Activated gamma-delta T cell treated with anti-CD3 and anti-CD28 coated beads, Interleukin-2, amount 50 U/mL, for 16 hours (primary cell): ENCODE data around the gene KDM6B.
A peak's percentile ranks its signal among the peaks of the same experiment; 100 is the strongest.

Source experiments
- DNase-seq: peaks from one replicate; pipeline ENCODE4 v3.0.0-alpha.2; 2020; ENCODE audit warnings: low read depth

Gene KDM6B

DNA sequence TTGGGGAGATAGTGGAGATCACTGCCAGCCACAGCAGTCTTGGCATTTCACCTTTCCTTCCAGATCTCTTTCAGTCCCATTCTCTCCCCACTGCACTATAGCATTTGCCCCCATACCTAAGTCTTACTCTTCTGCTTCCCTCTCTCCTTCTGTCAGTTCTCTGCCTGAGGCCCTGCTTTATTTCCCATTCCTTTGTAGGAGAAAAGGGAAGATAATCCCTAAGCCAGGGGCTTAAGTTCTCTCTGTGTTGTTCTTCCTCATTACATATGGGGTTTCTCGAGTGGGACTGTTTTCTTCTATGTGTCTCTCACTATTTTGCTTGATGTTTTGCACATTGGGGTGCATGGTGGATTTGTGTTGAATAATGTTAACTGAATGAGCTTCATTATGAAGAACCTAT lies 6.4 kb downstream of the KDM6B start:
- no peak for DNase-seq

- DNase-seq, result no peak
Observed at GRCh38 chr17:7840875-7841274, 6.9 kb downstream of the KDM6B start.

DNA sequence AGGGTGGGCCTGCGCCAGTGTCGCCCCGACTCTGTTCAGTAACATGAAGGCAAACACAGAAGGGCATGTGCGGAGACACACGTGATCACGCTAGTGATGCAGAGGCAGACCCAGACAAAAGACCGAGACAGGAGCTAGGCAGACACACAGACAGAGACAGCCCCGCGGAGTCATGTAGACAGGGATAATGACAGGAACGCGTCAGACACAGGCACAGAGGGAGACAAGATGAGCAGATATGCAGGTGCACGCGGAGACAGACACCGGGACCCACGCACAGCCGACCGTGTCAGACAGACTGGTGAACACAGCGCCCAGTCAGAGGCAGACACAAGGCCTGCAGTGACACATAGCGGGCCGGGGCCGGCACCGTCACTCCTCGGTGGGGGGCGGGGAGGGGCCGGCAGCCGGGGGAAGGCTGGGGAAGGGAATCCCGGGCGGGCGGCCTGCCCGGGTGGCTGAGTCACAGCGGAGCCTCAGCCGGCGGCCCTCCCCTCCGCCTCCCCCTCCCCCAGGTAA lies 7.4 kb downstream of the KDM6B start:
- DNase-seq, result peak; percentile 92

GRCh38 chr17:7841915-7842379 lies 7.9 kb downstream of the KDM6B start:
- peak; percentile 80 for DNase-seq

- peak; percentile 98 for DNase-seq
Observed at GRCh38 chr17:7842380-7843256, 8.6 kb downstream of the KDM6B start.

- no peak for DNase-seq
Observed at GRCh38 chr17:7843257-7843535, 9.2 kb downstream of the KDM6B start.

GRCh38 chr17:7843536-7844291 lies 9.7 kb downstream of the KDM6B start:
- DNase-seq, result peak; percentile 91

- peak; percentile 76 for DNase-seq
Observed at GRCh38 chr17:7844292-7845154, 10.5 kb downstream of the KDM6B start.

DNA sequence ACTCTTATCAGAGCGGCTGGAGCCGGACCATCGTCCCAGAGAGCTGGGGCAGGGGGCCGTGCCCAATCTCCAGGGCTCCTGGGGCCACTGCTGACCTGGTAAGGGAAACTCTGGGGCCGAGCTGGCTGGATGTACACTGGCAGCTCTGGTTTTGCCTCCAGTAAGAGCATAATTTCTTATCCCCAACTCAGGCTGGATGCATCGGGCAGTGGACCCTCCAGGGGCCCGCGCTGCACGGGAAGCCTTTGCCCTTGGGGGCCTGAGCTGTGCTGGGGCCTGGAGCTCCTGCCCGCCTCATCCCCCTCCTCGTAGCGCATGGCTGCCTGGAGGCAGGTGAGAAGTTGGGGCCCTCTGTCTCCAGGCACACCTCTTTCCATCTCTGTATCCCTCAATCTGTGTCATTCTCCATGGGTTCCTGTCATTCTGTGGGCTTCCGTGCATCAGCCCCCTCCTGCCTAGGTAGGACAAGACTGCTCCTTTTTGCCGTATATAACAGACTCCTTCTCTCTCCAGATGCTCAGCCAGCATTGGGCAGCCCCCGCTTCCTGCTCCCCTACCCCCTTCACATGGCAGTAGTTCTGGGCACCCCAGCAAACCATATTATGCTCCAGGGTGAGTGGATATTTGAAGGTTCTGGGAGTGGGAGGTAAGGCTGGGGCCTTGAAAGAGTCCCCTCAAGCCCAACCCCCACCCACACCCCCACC lies 11.5 kb downstream of the KDM6B start:
- no peak for DNase-seq

DNA sequence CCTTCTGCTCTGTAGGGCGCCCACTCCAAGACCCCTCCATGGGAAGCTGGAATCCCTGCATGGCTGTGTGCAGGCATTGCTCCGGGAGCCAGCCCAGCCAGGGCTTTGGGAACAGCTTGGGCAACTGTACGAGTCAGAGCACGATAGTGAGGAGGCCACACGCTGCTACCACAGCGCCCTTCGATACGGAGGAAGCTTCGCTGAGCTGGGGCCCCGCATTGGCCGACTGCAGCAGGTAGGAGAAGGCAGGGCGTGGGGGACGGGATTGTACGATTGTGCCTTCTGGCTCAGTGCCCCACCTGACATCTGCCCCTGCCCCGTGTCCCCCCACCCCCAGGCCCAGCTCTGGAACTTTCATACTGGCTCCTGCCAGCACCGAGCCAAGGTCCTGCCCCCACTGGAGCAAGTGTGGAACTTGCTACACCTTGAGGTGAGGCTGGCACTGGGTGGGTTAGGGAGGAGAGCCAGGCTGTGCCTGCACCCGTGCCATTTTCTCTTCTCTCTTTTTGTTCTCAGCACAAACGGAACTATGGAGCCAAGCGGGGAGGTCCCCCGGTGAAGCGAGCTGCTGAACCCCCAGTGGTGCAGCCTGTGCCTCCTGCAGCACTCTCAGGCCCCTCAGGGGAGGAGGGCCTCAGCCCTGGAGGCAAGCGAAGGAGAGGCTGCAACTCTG lies 12.2 kb downstream of the KDM6B start:
- no peak for DNase-seq

GRCh38 chr17:7846765-7847661 lies 13.0 kb downstream of the KDM6B start:
- no peak for DNase-seq

DNA sequence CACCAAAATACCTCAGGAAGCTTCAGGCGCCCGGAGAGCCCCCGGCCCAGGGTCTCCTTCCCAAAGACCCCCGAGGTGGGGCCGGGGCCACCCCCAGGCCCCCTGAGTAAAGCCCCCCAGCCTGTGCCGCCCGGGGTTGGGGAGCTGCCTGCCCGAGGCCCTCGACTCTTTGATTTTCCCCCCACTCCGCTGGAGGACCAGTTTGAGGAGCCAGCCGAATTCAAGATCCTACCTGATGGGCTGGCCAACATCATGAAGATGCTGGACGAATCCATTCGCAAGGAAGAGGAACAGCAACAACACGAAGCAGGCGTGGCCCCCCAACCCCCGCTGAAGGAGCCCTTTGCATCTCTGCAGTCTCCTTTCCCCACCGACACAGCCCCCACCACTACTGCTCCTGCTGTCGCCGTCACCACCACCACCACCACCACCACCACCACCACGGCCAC lies 14.1 kb downstream of the KDM6B start:
- DNase-seq, result no peak

DNA sequence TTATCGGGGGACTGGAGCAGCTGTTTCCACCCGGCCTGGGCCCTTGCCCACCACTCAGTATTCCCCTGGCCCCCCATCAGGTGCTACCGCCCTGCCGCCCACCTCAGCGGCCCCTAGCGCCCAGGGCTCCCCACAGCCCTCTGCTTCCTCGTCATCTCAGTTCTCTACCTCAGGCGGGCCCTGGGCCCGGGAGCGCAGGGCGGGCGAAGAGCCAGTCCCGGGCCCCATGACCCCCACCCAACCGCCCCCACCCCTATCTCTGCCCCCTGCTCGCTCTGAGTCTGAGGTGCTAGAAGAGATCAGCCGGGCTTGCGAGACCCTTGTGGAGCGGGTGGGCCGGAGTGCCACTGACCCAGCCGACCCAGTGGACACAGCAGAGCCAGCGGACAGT lies 14.7 kb downstream of the KDM6B start:
- no peak for DNase-seq

DNA sequence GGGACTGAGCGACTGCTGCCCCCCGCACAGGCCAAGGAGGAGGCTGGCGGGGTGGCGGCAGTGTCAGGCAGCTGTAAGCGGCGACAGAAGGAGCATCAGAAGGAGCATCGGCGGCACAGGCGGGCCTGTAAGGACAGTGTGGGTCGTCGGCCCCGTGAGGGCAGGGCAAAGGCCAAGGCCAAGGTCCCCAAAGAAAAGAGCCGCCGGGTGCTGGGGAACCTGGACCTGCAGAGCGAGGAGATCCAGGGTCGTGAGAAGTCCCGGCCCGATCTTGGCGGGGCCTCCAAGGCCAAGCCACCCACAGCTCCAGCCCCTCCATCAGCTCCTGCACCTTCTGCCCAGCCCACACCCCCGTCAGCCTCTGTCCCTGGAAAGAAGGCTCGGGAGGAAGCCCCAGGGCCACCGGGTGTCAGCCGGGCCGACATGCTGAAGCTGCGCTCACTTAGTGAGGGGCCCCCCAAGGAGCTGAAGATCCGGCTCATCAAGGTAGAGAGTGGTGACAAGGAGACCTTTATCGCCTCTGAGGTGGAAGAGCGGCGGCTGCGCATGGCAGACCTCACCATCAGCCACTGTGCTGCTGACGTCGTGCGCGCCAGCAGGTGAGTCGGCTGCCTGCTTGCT lies 15.2 kb downstream of the KDM6B start:
- DNase-seq, result no peak

- DNase-seq, result no peak
Observed at GRCh38 chr17:7849751-7850504, 15.9 kb downstream of the KDM6B start.

GRCh38 chr17:7850701-7851437 lies 16.9 kb downstream of the KDM6B start:
- no peak for DNase-seq

DNA sequence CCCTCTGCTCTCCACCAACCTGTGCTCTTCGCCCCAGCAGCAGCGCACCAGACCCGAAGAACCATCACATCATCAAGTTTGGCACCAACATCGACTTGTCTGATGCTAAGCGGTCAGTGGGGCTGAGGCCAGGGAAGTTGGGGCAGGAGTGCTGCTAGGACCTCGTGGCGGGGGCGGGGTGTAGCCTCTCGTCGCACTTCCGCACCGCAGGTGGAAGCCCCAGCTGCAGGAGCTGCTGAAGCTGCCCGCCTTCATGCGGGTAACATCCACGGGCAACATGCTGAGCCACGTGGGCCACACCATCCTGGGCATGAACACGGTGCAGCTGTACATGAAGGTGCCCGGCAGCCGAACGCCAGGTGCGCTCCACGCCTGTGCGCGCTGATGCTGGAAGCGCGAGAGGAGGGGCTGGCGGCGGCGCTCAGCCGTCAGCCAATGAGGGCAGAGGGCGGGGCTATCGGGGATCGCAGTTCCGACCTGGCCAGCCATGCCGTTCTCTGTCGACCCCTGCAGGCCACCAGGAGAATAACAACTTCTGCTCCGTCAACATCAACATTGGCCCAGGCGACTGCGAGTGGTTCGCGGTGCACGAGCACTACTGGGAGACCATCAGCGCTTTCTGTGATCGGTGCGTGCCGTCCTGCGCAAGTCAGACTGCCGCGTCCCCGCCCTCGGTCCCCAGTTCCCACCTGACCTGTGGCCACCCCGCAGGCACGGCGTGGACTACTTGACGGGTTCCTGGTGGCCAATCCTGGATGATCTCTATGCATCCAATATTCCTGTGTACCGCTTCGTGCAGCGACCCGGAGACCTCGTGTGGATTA lies 17.6 kb downstream of the KDM6B start:
- peak; percentile 89 for DNase-seq
